Loucy (cell line): ENCODE data around the gene ADH5.

Experiments used
- H2AFZ ChIP-seq: fragments of 200-600 bp; sonication (generic); 2 replicates; pipeline ENCODE4 v1.6.0; 2016; ENCODE audit warnings: antibody characterized with exemption, mild to moderate bottlenecking, low read length, moderate library complexity
- H3F3A ChIP-seq: fragments of 200-600 bp; 2 replicates; pipeline ENCODE4 v1.6.0; 2016; ENCODE audit warnings: antibody characterized with exemption, low read depth, mild to moderate bottlenecking
- H3K27me3 ChIP-seq: fragments of 200-600 bp; sonication (generic); 2 replicates; pipeline ENCODE4 v1.6.1; 2014; ENCODE audit warnings: low read length, mild to moderate bottlenecking; ENCODE audit not compliant: insufficient read depth, poor library complexity, severe bottlenecking
- H3K36me3 ChIP-seq: fragments of 200-600 bp; sonication (generic); 2 replicates; pipeline ENCODE4 v1.6.1; 2016; ENCODE audit warnings: low read length; ENCODE audit not compliant: insufficient read depth
- H3K4me1 ChIP-seq: fragments of 200-600 bp; sonication (generic); 2 replicates; pipeline ENCODE4 v1.5.1; 2014; ENCODE audit warnings: low read length, mild to moderate bottlenecking; ENCODE audit not compliant: insufficient read depth, poor library complexity, severe bottlenecking
- H3K4me2 ChIP-seq: fragments of 200-600 bp; sonication (generic); 2 replicates; pipeline ENCODE4 v1.6.0; 2014; ENCODE audit warnings: antibody characterized with exemption, low read length, low read depth, mild to moderate bottlenecking; ENCODE audit not compliant: poor library complexity, severe bottlenecking
- H3K4me3 ChIP-seq: fragments of 200-600 bp; sonication (generic); 2 replicates; pipeline ENCODE4 v1.5.1; 2014; ENCODE audit warnings: low read length, mild to moderate bottlenecking, mixed read lengths; ENCODE audit not compliant: poor library complexity, severe bottlenecking
- H3K79me2 ChIP-seq: fragments of 200-600 bp; sonication (generic); 2 replicates; pipeline ENCODE4 v1.6.1; 2014; ENCODE audit warnings: low read length; ENCODE audit not compliant: insufficient read depth
- H3K9ac ChIP-seq: fragments of 200-600 bp; sonication (generic); 2 replicates; pipeline ENCODE4 v1.6.0; 2014; ENCODE audit warnings: mild to moderate bottlenecking, low read depth, low read length, moderate library complexity; ENCODE audit not compliant: poor library complexity, severe bottlenecking
- H3K9me2 ChIP-seq: fragments of 200-600 bp; sonication (generic); replicated peaks from 2 replicates; pipeline ENCODE4 v1.6.1; 2016; ENCODE audit warnings: low read depth, low read length, mixed read lengths
- H3K9me3 ChIP-seq: fragments of 200-600 bp; sonication (generic); 2 replicates; pipeline ENCODE4 v1.6.1; 2014; ENCODE audit warnings: mild to moderate bottlenecking, antibody characterized with exemption, low read length, low read depth; ENCODE audit not compliant: insufficient read depth
- H4K20me1 ChIP-seq: fragments of 200-600 bp; sonication (generic); 2 replicates; pipeline ENCODE4 v1.6.0; 2014; ENCODE audit warnings: antibody characterized with exemption, low read length, mild to moderate bottlenecking; ENCODE audit not compliant: insufficient read depth, poor library complexity, severe bottlenecking
- CTCF ChIP-seq: fragments of 200-600 bp; sonication (generic); conservative IDR thresholded peaks from 2 replicates; pipeline ENCODE4 v1.5.1; 2014; ENCODE audit warnings: mild to moderate bottlenecking, antibody characterized with exemption, low read length
- EZH2phosphoT487 ChIP-seq: fragments of 200-600 bp; IDR thresholded peaks from 2 replicates; pipeline ENCODE4 v1.6.1; 2018; ENCODE audit warnings: antibody characterized with exemption, mild to moderate bottlenecking, moderate library complexity, borderline replicate concordance

The ADH5 gene

GRCh38 chr4:99076292-99076976 is 12.2 kb downstream of the ADH5 start:
- H3K36me3 ChIP-seq: peaks cover 82% of the 10 kb centered on the region
- H3K4me2 ChIP-seq: no peak overlapping the region
- peaks cover 8% of the 10 kb centered on the region; the same call in 1 of the 2 replicates for H3K79me2 ChIP-seq
- H4K20me1 ChIP-seq: peaks cover 11% of the 10 kb centered on the region
- no peaks in the 10 kb centered on the region for H3K9me2 ChIP-seq
- no peak for TF ChIP-seq EZH2phosphoT487
- TF ChIP-seq CTCF: no peak
- peaks cover 8% of the 10 kb centered on the region for H3K4me1 ChIP-seq
- H3K9ac ChIP-seq: no peak overlapping the region
- no peaks in the 10 kb centered on the region for H3K9me3 ChIP-seq
- no peaks in the 10 kb centered on the region for H3F3A ChIP-seq
- no peaks in the 10 kb centered on the region for H3K27me3 ChIP-seq
- no peak overlapping the region for H2AFZ ChIP-seq
- H3K4me3 ChIP-seq: no peak overlapping the region

GRCh38 chr4:99074816-99075215 is 13.8 kb downstream of the ADH5 start:
- H3F3A ChIP-seq: no peaks in the 10 kb centered on the region
- H3K36me3 ChIP-seq: peaks cover 79% of the 10 kb centered on the region
- no peaks in the 10 kb centered on the region for H3K4me1 ChIP-seq
- H3K9me2 ChIP-seq: no peaks in the 10 kb centered on the region
- H4K20me1 ChIP-seq: no peaks in the 10 kb centered on the region
- H3K4me3 ChIP-seq: no peak overlapping the region
- H3K9me3 ChIP-seq: no peaks in the 10 kb centered on the region
- no peak overlapping the region for H2AFZ ChIP-seq
- no peak for TF ChIP-seq CTCF
- TF ChIP-seq EZH2phosphoT487: no peak
- H3K9ac ChIP-seq: no peak overlapping the region
- peaks cover 8% of the 10 kb centered on the region; the same call in 1 of the 2 replicates for H3K79me2 ChIP-seq
- no peak overlapping the region for H3K4me2 ChIP-seq
- no peaks in the 10 kb centered on the region for H3K27me3 ChIP-seq

GRCh38 chr4:99071159-99071558 is 17.4 kb downstream of the ADH5 start:
- Histone ChIP-seq H4K20me1 (no peaks in the 10 kb centered on the region), H3K9ac (no peak overlapping the region), H3K27me3 (no peaks in the 10 kb centered on the region), H3F3A (no peaks in the 10 kb centered on the region), H3K9me3 (no peaks in the 10 kb centered on the region), H2AFZ (no peak overlapping the region), H3K4me1 (no peaks in the 10 kb centered on the region), H3K79me2 (peaks cover 4% of the 10 kb centered on the region; the same call in 1 of the 2 replicates), H3K4me2 (no peak overlapping the region), H3K36me3 (peaks cover 55% of the 10 kb centered on the region; the same call in 1 of the 2 replicates), H3K9me2 (no peaks in the 10 kb centered on the region), H3K4me3 (no peak overlapping the region)
- TF ChIP-seq EZH2phosphoT487: no peak
- TF ChIP-seq CTCF: no peak
